ENCODE results near the gene CDK10.

DNA sequence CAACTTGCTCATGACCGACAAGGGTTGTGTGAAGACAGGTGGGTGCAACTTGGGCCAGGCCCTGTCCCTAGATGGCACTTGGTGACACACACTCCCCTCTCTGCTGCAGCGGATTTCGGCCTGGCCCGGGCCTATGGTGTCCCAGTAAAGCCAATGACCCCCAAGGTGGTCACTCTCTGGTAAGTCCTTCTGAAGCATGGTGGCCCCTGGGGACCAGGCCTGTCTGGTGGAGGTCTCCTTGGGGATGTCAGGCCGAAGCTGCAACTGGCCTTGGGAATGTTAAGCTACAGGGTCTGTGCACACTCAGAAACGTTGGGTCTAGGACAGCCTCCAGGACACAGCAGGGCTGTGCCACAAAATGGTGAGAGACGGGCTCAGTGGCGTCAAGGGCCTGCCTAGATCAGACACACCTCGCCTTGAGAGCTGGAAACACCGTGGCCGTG, 6.8 kb downstream of the CDK10 start:
- TF ChIP-seq, protein P1, sequence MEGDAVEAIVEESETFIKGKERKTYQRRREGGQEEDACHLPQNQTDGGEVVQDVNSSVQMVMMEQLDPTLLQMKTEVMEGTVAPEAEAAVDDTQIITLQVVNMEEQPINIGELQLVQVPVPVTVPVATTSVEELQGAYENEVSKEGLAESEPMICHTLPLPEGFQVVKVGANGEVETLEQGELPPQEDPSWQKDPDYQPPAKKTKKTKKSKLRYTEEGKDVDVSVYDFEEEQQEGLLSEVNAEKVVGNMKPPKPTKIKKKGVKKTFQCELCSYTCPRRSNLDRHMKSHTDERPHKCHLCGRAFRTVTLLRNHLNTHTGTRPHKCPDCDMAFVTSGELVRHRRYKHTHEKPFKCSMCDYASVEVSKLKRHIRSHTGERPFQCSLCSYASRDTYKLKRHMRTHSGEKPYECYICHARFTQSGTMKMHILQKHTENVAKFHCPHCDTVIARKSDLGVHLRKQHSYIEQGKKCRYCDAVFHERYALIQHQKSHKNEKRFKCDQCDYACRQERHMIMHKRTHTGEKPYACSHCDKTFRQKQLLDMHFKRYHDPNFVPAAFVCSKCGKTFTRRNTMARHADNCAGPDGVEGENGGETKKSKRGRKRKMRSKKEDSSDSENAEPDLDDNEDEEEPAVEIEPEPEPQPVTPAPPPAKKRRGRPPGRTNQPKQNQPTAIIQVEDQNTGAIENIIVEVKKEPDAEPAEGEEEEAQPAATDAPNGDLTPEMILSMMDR (IDR thresholded peaks at IDR 0.05 in 2 of 3, conservative IDR thresholded peaks at IDR 0.05 in 1 of 3; ENCODE audit: control insufficient read depth in 2 of 3, extremely low read depth in 1 of 3, insufficient read depth in 1 of 3, low read depth in 3 of 3, low read length in 3 of 3): no peak
- TF ChIP-seq EED (IDR thresholded peaks at IDR 0.05; ENCODE audit: low read depth) (no peak), ZNF24 (IDR thresholded peaks at IDR 0.05) (no peak), RFX5 (IDR thresholded peaks at IDR 0.05; ENCODE audit: low read depth, low read length) (no peak), NR2C2 (IDR thresholded peaks at IDR 0.05; ENCODE audit: borderline replicate concordance, control insufficient read depth, insufficient read length, low read depth) (no peak), SREBF2 (IDR thresholded peaks at IDR 0.05; ENCODE audit: low read length) (no peak), NR2C1 (IDR thresholded peaks at IDR 0.05) (no peak), FOS (IDR thresholded peaks at IDR 0.05; ENCODE audit: borderline replicate concordance, extremely low read depth, insufficient read length) (no peak), CREM (IDR thresholded peaks at IDR 0.05; ENCODE audit: low read depth) (no peak), POLR2A (IDR thresholded peaks at IDR 0.05; ENCODE audit: low read depth, low read length) (no peak)
- TF ChIP-seq, protein P2, sequence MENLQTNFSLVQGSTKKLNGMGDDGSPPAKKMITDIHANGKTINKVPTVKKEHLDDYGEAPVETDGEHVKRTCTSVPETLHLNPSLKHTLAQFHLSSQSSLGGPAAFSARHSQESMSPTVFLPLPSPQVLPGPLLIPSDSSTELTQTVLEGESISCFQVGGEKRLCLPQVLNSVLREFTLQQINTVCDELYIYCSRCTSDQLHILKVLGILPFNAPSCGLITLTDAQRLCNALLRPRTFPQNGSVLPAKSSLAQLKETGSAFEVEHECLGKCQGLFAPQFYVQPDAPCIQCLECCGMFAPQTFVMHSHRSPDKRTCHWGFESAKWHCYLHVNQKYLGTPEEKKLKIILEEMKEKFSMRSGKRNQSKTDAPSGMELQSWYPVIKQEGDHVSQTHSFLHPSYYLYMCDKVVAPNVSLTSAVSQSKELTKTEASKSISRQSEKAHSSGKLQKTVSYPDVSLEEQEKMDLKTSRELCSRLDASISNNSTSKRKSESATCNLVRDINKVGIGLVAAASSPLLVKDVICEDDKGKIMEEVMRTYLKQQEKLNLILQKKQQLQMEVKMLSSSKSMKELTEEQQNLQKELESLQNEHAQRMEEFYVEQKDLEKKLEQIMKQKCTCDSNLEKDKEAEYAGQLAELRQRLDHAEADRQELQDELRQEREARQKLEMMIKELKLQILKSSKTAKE (IDR thresholded peaks at IDR 0.05; ENCODE audit: low read depth, poor library complexity, severe bottlenecking): no peak
